Glutamatergic neuron (in vitro differentiated cells): ENCODE measurements around the gene TOGARAM1. TPM values are rescaled to one million over a fixed set of nuclear protein-coding genes. Genes with fewer than 3 reads are reported as not detected.

ENCODE experiments used
- DNase-seq: peaks from one replicate; pipeline ENCODE4 v3.0.0; 2022
- H3K27ac Mint-ChIP-seq: one replicate; pipeline ENCODE4 v1.8.0; 2020; ENCODE audit warnings: mild to moderate bottlenecking, mixed read lengths, inconsistent platforms; ENCODE audit not compliant: unreplicated experiment
- H3K27me3 Mint-ChIP-seq: one replicate; pipeline ENCODE4 v1.8.0; 2020; ENCODE audit warnings: mild to moderate bottlenecking, moderate library complexity, mixed read lengths, inconsistent platforms; ENCODE audit not compliant: unreplicated experiment
- H3K36me3 Mint-ChIP-seq: one replicate; pipeline ENCODE4 v1.8.0; 2020; ENCODE audit warnings: mild to moderate bottlenecking, mixed read lengths, inconsistent platforms; ENCODE audit not compliant: unreplicated experiment
- H3K4me1 Mint-ChIP-seq: one replicate; pipeline ENCODE4 v1.8.0; 2020; ENCODE audit warnings: mild to moderate bottlenecking, low read depth, mixed read lengths, inconsistent platforms; ENCODE audit not compliant: unreplicated experiment
- H3K4me3 Mint-ChIP-seq: one replicate; pipeline ENCODE4 v1.8.0; 2020; ENCODE audit warnings: mild to moderate bottlenecking, mixed read lengths, inconsistent platforms; ENCODE audit not compliant: unreplicated experiment
- H3K9me3 Mint-ChIP-seq: one replicate; pipeline ENCODE4 v1.8.0; 2020; ENCODE audit warnings: mild to moderate bottlenecking, moderate library complexity, mixed read lengths, inconsistent platforms; ENCODE audit not compliant: unreplicated experiment
- CTCF ChIP-seq: fragments of 200-600 bp; sonication (generic); IDR thresholded peaks from one replicate; pipeline ENCODE4 v1.5.0; 2021; ENCODE audit not compliant: partially characterized antibody, unreplicated experiment
- total RNA-seq: library from RNA; stranded (reverse); fragmentation: NEBNext Ultra II Directional; extraction: Animal tissue kit (Norgen Biotek cat#: 25700); gene quantifications from one replicate; pipeline ENCODE4 v1.2.1, GENCODE V29; 2021; ENCODE audit not compliant: unreplicated experiment

The TOGARAM1 gene
- total RNA-seq, 1 donor from 2014 or later = 16.7 TPM

- no peak for TF ChIP-seq CTCF
- DNase-seq = no peak
- no peaks in the 10 kb centered on the region for H3K9me3 Mint-ChIP-seq
- no peaks in the 10 kb centered on the region for H3K27me3 Mint-ChIP-seq
- H3K36me3 Mint-ChIP-seq = no peaks in the 10 kb centered on the region
- no peak overlapping the region for H3K4me3 Mint-ChIP-seq
- no peak overlapping the region for H3K27ac Mint-ChIP-seq
- H3K4me1 Mint-ChIP-seq = no peaks in the 10 kb centered on the region
These were observed 129.7 kb downstream of the TOGARAM1 start for GRCh38 chr14:45091710-45092109.

GRCh38 chr14:45094275-45094674, 132.3 kb downstream of the TOGARAM1 start:
- no peaks in the 10 kb centered on the region for H3K4me1 Mint-ChIP-seq
- H3K27ac Mint-ChIP-seq = no peak overlapping the region
- DNase-seq = no peak
- no peaks in the 10 kb centered on the region for H3K36me3 Mint-ChIP-seq
- H3K9me3 Mint-ChIP-seq = peaks cover 2% of the 10 kb centered on the region
- H3K27me3 Mint-ChIP-seq = no peaks in the 10 kb centered on the region
- no peak overlapping the region for H3K4me3 Mint-ChIP-seq
- TF ChIP-seq CTCF = no peak

DNA sequence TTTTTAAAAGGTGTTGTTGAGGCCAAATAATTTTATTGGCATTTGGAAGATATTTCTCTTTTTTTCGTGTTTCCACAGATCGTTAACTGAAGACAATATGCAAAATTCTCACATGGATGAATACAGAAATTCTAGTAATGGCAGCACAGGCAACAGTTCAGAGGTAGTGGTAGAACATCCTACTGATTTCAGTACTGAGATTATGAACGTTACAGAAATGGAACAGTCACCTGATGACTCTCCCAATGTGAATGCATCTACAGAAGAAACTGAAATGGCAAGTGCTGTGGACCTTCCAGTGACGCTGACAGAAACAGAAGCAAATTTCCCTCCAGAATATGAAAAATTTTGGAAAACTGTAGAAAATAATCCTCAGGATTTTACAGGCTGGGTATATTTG, 133.2 kb downstream of the TOGARAM1 start:
- no peak for TF ChIP-seq CTCF
- DNase-seq = no peak
- peaks cover 2% of the 10 kb centered on the region for H3K9me3 Mint-ChIP-seq
- no peak overlapping the region for H3K27ac Mint-ChIP-seq
- no peaks in the 10 kb centered on the region for H3K36me3 Mint-ChIP-seq
- no peaks in the 10 kb centered on the region for H3K4me1 Mint-ChIP-seq
- H3K27me3 Mint-ChIP-seq = no peaks in the 10 kb centered on the region
- no peak overlapping the region for H3K4me3 Mint-ChIP-seq

- no peak overlapping the region for H3K4me3 Mint-ChIP-seq
These were observed 134.2 kb downstream of the TOGARAM1 start for GRCh38 chr14:45096218-45096617.

GRCh38 chr14:45103806-45104205, 141.8 kb downstream of the TOGARAM1 start:
- no peak overlapping the region for H3K27ac Mint-ChIP-seq

More at GRCh38 chr14:45096218-45096617, 134.2 kb downstream of the TOGARAM1 start:
- H3K36me3 Mint-ChIP-seq = no peaks in the 10 kb centered on the region
- H3K4me1 Mint-ChIP-seq = no peaks in the 10 kb centered on the region
- H3K9me3 Mint-ChIP-seq = peaks cover 2% of the 10 kb centered on the region
- no peak for DNase-seq
- no peak overlapping the region for H3K27ac Mint-ChIP-seq
- H3K27me3 Mint-ChIP-seq = peaks cover 2% of the 10 kb centered on the region
- no peak for TF ChIP-seq CTCF

More at GRCh38 chr14:45103806-45104205, 141.8 kb downstream of the TOGARAM1 start:
- H3K36me3 Mint-ChIP-seq = no peaks in the 10 kb centered on the region
- no peaks in the 10 kb centered on the region for H3K4me1 Mint-ChIP-seq
- TF ChIP-seq CTCF = no peak
- no peak overlapping the region for H3K4me3 Mint-ChIP-seq
- DNase-seq = no peak
- H3K27me3 Mint-ChIP-seq = peaks cover 2% of the 10 kb centered on the region
- no peaks in the 10 kb centered on the region for H3K9me3 Mint-ChIP-seq
